SU-DHL-6 (cell line): ENCODE measurements around the gene CDSN.

Source experiments
- CTCF ChIP-seq: fragments of 200-600 bp; sonication (generic); IDR thresholded peaks from one replicate; pipeline ENCODE4 v1.5.1; 2017; ENCODE audit warnings: antibody characterized with exemption, mild to moderate bottlenecking, low read length, moderate library complexity; ENCODE audit not compliant: insufficient read depth, poor library complexity, severe bottlenecking
- EZH2phosphoT487 ChIP-seq: fragments of 200-600 bp; sonication (generic), shearing (Covaris generic); conservative IDR thresholded peaks from 2 replicates; pipeline ENCODE4 v1.6.1; 2018; ENCODE audit warnings: mild to moderate bottlenecking, antibody characterized with exemption, low read length, moderate library complexity, mixed read lengths

GRCh38 chr6:31092238-31092637 lies 28.0 kb downstream of the CDSN start:
- TF ChIP-seq CTCF (no peak), EZH2phosphoT487 (no peak)
